RWPE2 (cell line): ENCODE data around the gene CYP26B1.
A peak's percentile ranks its signal among the peaks of the same experiment; 100 is the strongest.

Source experiments
- ATAC-seq: fragments of 200-7000 bp; cut with Tn5 transposase; 3 replicates; pipeline ENCODE4 v1.9.1; 2021; ENCODE audit warnings: low read depth
- DNase-seq: peaks from one replicate; pipeline ENCODE4 v3.0.0-alpha.2; 2020; ENCODE audit warnings: low spot score
- H3K27ac ChIP-seq: fragments of 450-650 bp; 2 replicates; pipeline ENCODE4 v1.5.1; 2017; ENCODE audit warnings: mild to moderate bottlenecking; ENCODE audit not compliant: poor library complexity, severe bottlenecking
- H3K27me3 ChIP-seq: fragments of 250-450 bp; sonication (Bioruptor Pico); 2 replicates; pipeline ENCODE4 v1.5.1; 2021; ENCODE audit warnings: mild to moderate bottlenecking, moderate library complexity; ENCODE audit not compliant: insufficient read depth, poor library complexity, severe bottlenecking
- H3K36me3 ChIP-seq: fragments of 250-450 bp; sonication (Bioruptor Pico); 2 replicates; pipeline ENCODE4 v1.5.1; 2020; ENCODE audit warnings: low read depth, mild to moderate bottlenecking, moderate library complexity
- H3K4me1 ChIP-seq: fragments of 250-450 bp; sonication (Bioruptor Pico); 2 replicates; pipeline ENCODE4 v1.5.1; 2021; ENCODE audit warnings: mild to moderate bottlenecking, moderate library complexity; ENCODE audit not compliant: insufficient read depth, poor library complexity, severe bottlenecking
- H3K4me3 ChIP-seq: fragments of 250-450 bp; sonication (Bioruptor Pico); 2 replicates; pipeline ENCODE4 v1.5.1; 2021; ENCODE audit warnings: mild to moderate bottlenecking, moderate library complexity; ENCODE audit not compliant: severe bottlenecking
- H3K9me3 ChIP-seq: fragments of 250-450 bp; sonication (Bioruptor Pico); 2 replicates; pipeline ENCODE4 v1.5.1; 2021; ENCODE audit warnings: mild to moderate bottlenecking, moderate library complexity; ENCODE audit not compliant: severe bottlenecking
- CTCF ChIP-seq: fragments of 450-650 bp; IDR thresholded peaks from one replicate; pipeline ENCODE4 v1.5.1; 2017; ENCODE audit warnings: mild to moderate bottlenecking, moderate library complexity; ENCODE audit not compliant: poor library complexity, severe bottlenecking

CYP26B1 gene

GRCh38 chr2:72113847-72114692 lies 33.6 kb downstream of the CYP26B1 start:
- peak overlapping the region; percentile 97 for H3K27ac ChIP-seq
- H3K9me3 ChIP-seq, result no peaks in the 10 kb centered on the region
- H3K4me1 ChIP-seq, result peaks cover 29% of the 10 kb centered on the region
- ATAC-seq, result no peak
- no peak overlapping the region for H3K4me3 ChIP-seq
- H3K27me3 ChIP-seq, result no peaks in the 10 kb centered on the region
- no peaks in the 10 kb centered on the region for H3K36me3 ChIP-seq
- peak; percentile 36 for DNase-seq
- no peak for TF ChIP-seq CTCF

GRCh38 chr2:72112981-72113846 lies 34.4 kb downstream of the CYP26B1 start:
- Histone ChIP-seq H3K36me3 (no peaks in the 10 kb centered on the region), H3K27ac (peak overlapping the region; percentile 10), H3K4me1 (peaks cover 37% of the 10 kb centered on the region), H3K27me3 (no peaks in the 10 kb centered on the region), H3K4me3 (no peak overlapping the region), H3K9me3 (no peaks in the 10 kb centered on the region)
- DNase-seq (peak; percentile 29), ATAC-seq (no peak)
- no peak for TF ChIP-seq CTCF

- ATAC-seq (no peak), DNase-seq (peak; percentile 64)
- H3K9me3 ChIP-seq, result no peaks in the 10 kb centered on the region
- H3K27ac ChIP-seq, result peak overlapping the region; percentile 10
- no peaks in the 10 kb centered on the region for H3K27me3 ChIP-seq
- TF ChIP-seq CTCF, result no peak
- no peak overlapping the region for H3K4me3 ChIP-seq
- peaks cover 43% of the 10 kb centered on the region for H3K4me1 ChIP-seq
- no peaks in the 10 kb centered on the region for H3K36me3 ChIP-seq
Measured at GRCh38 chr2:72112401-72112800, 35.3 kb downstream of the CYP26B1 start.

GRCh38 chr2:72111061-72111460 lies 36.6 kb downstream of the CYP26B1 start:
- no peak overlapping the region for H3K27ac ChIP-seq
- DNase-seq (no peak), ATAC-seq (no peak)
- H3K9me3 ChIP-seq, result no peaks in the 10 kb centered on the region
- peaks cover 43% of the 10 kb centered on the region for H3K4me1 ChIP-seq
- H3K36me3 ChIP-seq, result no peaks in the 10 kb centered on the region
- no peaks in the 10 kb centered on the region for H3K27me3 ChIP-seq
- no peak for TF ChIP-seq CTCF
- H3K4me3 ChIP-seq, result no peak overlapping the region
